Sigmoid colon (tissue), 7 donors: ENCODE data around the gene WNK2. TPM values are rescaled to one million over a fixed set of nuclear protein-coding genes. Genes with fewer than 3 reads are reported as not detected.

Source experiments
- DNase-seq: peaks from one replicate; pipeline ENCODE4 v3.0.0-alpha.2; 2019
- H3K27ac ChIP-seq, 4 donors: fragments of 200-600 bp; sonication (generic); one replicate each; pipeline ENCODE4 v1.5.1; 2016 to 2019; ENCODE audit warnings: mild to moderate bottlenecking in 1 of 4
- H3K27me3 ChIP-seq, 3 donors: fragments of 200-600 bp; sonication (generic); one replicate each; pipeline ENCODE4 v1.5.1; 2019; ENCODE audit warnings: mild to moderate bottlenecking in 1 of 3
- H3K36me3 ChIP-seq, 4 donors: fragments of 200-600 bp; sonication (generic); one replicate each; pipeline ENCODE4 v1.5.1; 2016 to 2019
- H3K4me1 ChIP-seq, 4 donors: fragments of 200-600 bp; sonication (generic); one replicate each; pipeline ENCODE4 v1.5.1; 2017 to 2019
- H3K4me3 ChIP-seq, 4 donors: fragments of 200-600 bp; sonication (generic); one replicate each; pipeline ENCODE4 v1.5.1; 2017 to 2019; ENCODE audit warnings: mild to moderate bottlenecking in 2 of 4, moderate library complexity in 1 of 4
- H3K9me3 ChIP-seq, 4 donors: fragments of 200-600 bp in 3 of 4; sonication (generic) in 3 of 4; one replicate each; pipeline versions ENCODE4 v1.5.1 to v1.6.1; 2013 to 2019
- CTCF ChIP-seq, 4 experiments: fragments of 450-650 bp in 3 of 4; fragments of 200-600 bp in 1 of 4; IDR thresholded peaks; one replicate each; pipeline ENCODE4 v1.5.1; 2016 to 2019; ENCODE audit warnings: antibody characterized with exemption in 4 of 4, mild to moderate bottlenecking in 3 of 4, moderate library complexity in 2 of 4
- EP300 ChIP-seq, 4 donors: sonication (generic); formaldehyde crosslinking; IDR thresholded peaks; one replicate each; pipeline ENCODE4 v1.6.1; 2017; ENCODE audit warnings: antibody characterized with exemption in 4 of 4
- POLR2A ChIP-seq, 2 donors: fragments of 450-650 bp; IDR thresholded peaks; one replicate each; pipeline ENCODE4 v1.6.1; 2016; ENCODE audit warnings: antibody characterized with exemption in 2 of 2, mild to moderate bottlenecking in 2 of 2, moderate library complexity in 2 of 2
- POLR2AphosphoS5 ChIP-seq, 4 donors: sonication (generic); formaldehyde crosslinking; IDR thresholded peaks; one replicate each; pipeline ENCODE4 v1.6.1; 2017; ENCODE audit warnings: antibody characterized with exemption in 4 of 4
- WGBS, 2 donors: extraction: QIAGEN DNeasy Blood & Tissue Kit; methylation state at CpG; one replicate each; pipeline ENCODE4 v1.1.7; 2013; 5-methylcytosine and 5-hydroxymethylcytosine counted together
- intact Hi-C: fragments of 100-400 bp; cut with DNase I; formaldehyde crosslinking; loops from one replicate; pipeline ENCODE4 v1.15.1; 2023
- polyA plus RNA-seq, 3 donors: library from polyadenylated mRNA; stranded (reverse); fragments of 200-250 nt; gene quantifications; one replicate each; pipeline ENCODE4 v1.2.3, GENCODE V29; 2013
- total RNA-seq, 4 donors: library from RNA; depleted of rRNA; stranded (reverse); fragments of >200 nt; gene quantifications; one replicate each; pipeline ENCODE4 v1.1.0, GENCODE V29; 2016
- donor health status: healthy with polysubstance abuse.
- donor health status: Bipolar disorder and iron deficiency.
- donor health status: healthy.

WNK2 gene
- total and polyA plus RNA-seq, 7 donors: 12.6 to 95.8 (median 20.0) TPM

- Histone ChIP-seq H3K4me1 (no peaks in the 10 kb centered on the region), H3K27me3 (no peaks in the 10 kb centered on the region), H3K27ac (no peak overlapping the region), H3K36me3 (peaks cover 0 to 10% (median 0%) of the 10 kb centered on the region in 4 donors), H3K4me3 (no peak overlapping the region), H3K9me3 (no peaks in the 10 kb centered on the region)
- 89 to 97% methylated on average over 1 of the region's 1 CpG for WGBS, 2 donors
- TF ChIP-seq CTCF (IDR thresholded peaks at IDR 0.05): no peak
- TF ChIP-seq POLR2A (IDR thresholded peaks at IDR 0.05): no peak
- TF ChIP-seq EP300 (IDR thresholded peaks at IDR 0.05): no peak
- no peak for TF ChIP-seq POLR2AphosphoS5 (IDR thresholded peaks at IDR 0.05)
- intact Hi-C loops: no loop called here
- no peak for DNase-seq
Measured at GRCh38 chr9:93280661-93281259, 96.8 kb downstream of the WNK2 start.

GRCh38 chr9:93286252-93287188 is 102.6 kb downstream of the WNK2 start:
- no peak overlapping the region for H3K4me3 ChIP-seq
- no peaks in the 10 kb centered on the region for H3K4me1 ChIP-seq
- H3K27me3 ChIP-seq: no peaks in the 10 kb centered on the region
- no peak for TF ChIP-seq POLR2A (IDR thresholded peaks at IDR 0.05)
- no peak for TF ChIP-seq CTCF (IDR thresholded peaks at IDR 0.05)
- TF ChIP-seq EP300 (IDR thresholded peaks at IDR 0.05): no peak
- TF ChIP-seq POLR2AphosphoS5 (IDR thresholded peaks at IDR 0.05): no peak
- intact Hi-C loops: no loop called here
- WGBS, 2 donors: 68 to 74% methylated on average over 6 of the region's 6 CpGs
- DNase-seq: no peak
- H3K9me3 ChIP-seq: no peaks in the 10 kb centered on the region
- no peaks in the 10 kb centered on the region for H3K36me3 ChIP-seq
- no peak overlapping the region for H3K27ac ChIP-seq

GRCh38 chr9:93287189-93287552 is 103.2 kb downstream of the WNK2 start:
- intact Hi-C loops: no loop called here
- no peaks in the 10 kb centered on the region for H3K4me1 ChIP-seq
- no peaks in the 10 kb centered on the region for H3K27me3 ChIP-seq
- no peak for DNase-seq
- 85 to 89% methylated on average over 10 of the region's 10 CpGs for WGBS, 2 donors
- H3K4me3 ChIP-seq: no peak overlapping the region
- peaks cover 0 to under 1% (median 0%) of the 10 kb centered on the region in 4 donors for H3K36me3 ChIP-seq
- no peaks in the 10 kb centered on the region for H3K9me3 ChIP-seq
- H3K27ac ChIP-seq: no peak overlapping the region
- TF ChIP-seq CTCF (IDR thresholded peaks at IDR 0.05) (no peak), EP300 (IDR thresholded peaks at IDR 0.05) (no peak), POLR2A (IDR thresholded peaks at IDR 0.05) (no peak), POLR2AphosphoS5 (IDR thresholded peaks at IDR 0.05) (no peak)

- no peak for DNase-seq
- 90 to 95% methylated on average over 5 of the region's 5 CpGs for WGBS, 2 donors
- Histone ChIP-seq H3K9me3 (no peaks in the 10 kb centered on the region), H3K27ac (no peak overlapping the region), H3K4me1 (no peaks in the 10 kb centered on the region), H3K36me3 (peaks cover 0 to 5% (median 2%) of the 10 kb centered on the region in 4 donors), H3K27me3 (no peaks in the 10 kb centered on the region), H3K4me3 (no peak overlapping the region)
- no peak for TF ChIP-seq EP300 (IDR thresholded peaks at IDR 0.05)
- no peak for TF ChIP-seq POLR2AphosphoS5 (IDR thresholded peaks at IDR 0.05)
- TF ChIP-seq CTCF (IDR thresholded peaks at IDR 0.05): no peak
- no peak for TF ChIP-seq POLR2A (IDR thresholded peaks at IDR 0.05)
- intact Hi-C loops: no loop called here
Measured at GRCh38 chr9:93287593-93287992, 103.7 kb downstream of the WNK2 start.
